Left ventricle myocardium inferior (tissue), 1 donor: ENCODE measurements around the gene NAP1L4. TPM values are rescaled to one million over a fixed set of nuclear protein-coding genes. Genes with fewer than 3 reads are reported as not detected.

Experiments used
- DNase-seq: peaks from one replicate; pipeline ENCODE4 v3.0.0-alpha.2; 2020
- H3K27ac ChIP-seq: fragments of 200-600 bp; replicated peaks from 2 replicates; pipeline ENCODE4 v1.8.0; 2021
- H3K27me3 ChIP-seq: fragments of 200-600 bp; 2 replicates; pipeline ENCODE4 v1.8.0; 2021; ENCODE audit warnings: low read depth
- H3K36me3 ChIP-seq: fragments of 200-600 bp; 2 replicates; pipeline ENCODE4 v1.8.0; 2021
- H3K4me1 ChIP-seq: fragments of 200-600 bp; 2 replicates; pipeline ENCODE4 v1.8.0; 2021
- H3K4me3 ChIP-seq: fragments of 200-600 bp; 2 replicates; pipeline ENCODE4 v1.8.0; 2021; ENCODE audit warnings: mild to moderate bottlenecking, moderate library complexity
- H3K9me3 ChIP-seq: fragments of 200-600 bp; replicated peaks from 2 replicates; pipeline ENCODE4 v1.8.0; 2021
- intact Hi-C: fragments of 100-400 bp; cut with micrococcal nuclease; formaldehyde crosslinking; loops from one replicate; pipeline ENCODE4 v1.11.0; 2022
- total RNA-seq: library from RNA; stranded (reverse); fragmentation: NEBNext Ultra II Directional; extraction: Animal tissue kit (Norgen Biotek cat#: 25700); gene quantifications from one replicate; pipeline ENCODE4 v1.2.1, GENCODE V29; 2021
- TF ChIP-seq, protein P1 (sequence below): fragments of 200-600 bp; IDR thresholded peaks from 2 replicates; pipeline ENCODE4 v1.8.0; 2021; ENCODE audit warnings: antibody characterized with exemption, mild to moderate bottlenecking, borderline replicate concordance
- donor health status: DM: no; HTN: yes; CAD: no; lungs with severe emphysema.

Gene NAP1L4
- total RNA-seq, 1 donor from 2014 or later: 175 TPM

DNA sequence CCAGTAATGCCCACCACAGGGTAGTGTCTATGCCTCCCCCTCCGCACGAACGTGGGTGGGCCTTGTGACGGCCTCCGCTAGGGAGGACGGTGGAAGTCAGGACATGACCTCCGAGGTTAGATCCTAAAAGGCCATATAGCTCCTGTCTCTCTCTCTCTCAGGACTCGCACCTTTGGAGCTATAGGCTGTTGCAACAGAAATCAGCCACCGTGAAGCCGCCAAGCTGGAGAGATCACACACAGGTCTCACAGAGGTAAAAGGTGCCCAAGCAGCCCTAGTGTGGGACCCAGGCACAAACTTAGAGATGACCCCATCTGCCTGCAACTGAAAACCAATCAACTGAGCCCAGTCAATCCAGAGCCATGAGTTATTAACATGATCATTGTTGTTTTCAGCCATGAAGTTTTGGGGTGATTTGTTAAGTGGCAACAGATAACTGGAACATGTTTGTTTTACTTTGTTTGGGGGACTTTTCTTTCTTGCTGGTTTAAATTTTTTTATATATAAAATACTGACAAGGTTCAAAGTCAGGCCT is 7.4 kb upstream of the NAP1L4 start:
- Histone ChIP-seq H3K27ac (no peak overlapping the region), H3K4me1 (peaks cover 26% of the 10 kb centered on the region), H3K4me3 (no peak overlapping the region), H3K36me3 (peaks cover 51% of the 10 kb centered on the region), H3K9me3 (no peaks in the 10 kb centered on the region), H3K27me3 (no peaks in the 10 kb centered on the region)
- TF ChIP-seq, protein P1, sequence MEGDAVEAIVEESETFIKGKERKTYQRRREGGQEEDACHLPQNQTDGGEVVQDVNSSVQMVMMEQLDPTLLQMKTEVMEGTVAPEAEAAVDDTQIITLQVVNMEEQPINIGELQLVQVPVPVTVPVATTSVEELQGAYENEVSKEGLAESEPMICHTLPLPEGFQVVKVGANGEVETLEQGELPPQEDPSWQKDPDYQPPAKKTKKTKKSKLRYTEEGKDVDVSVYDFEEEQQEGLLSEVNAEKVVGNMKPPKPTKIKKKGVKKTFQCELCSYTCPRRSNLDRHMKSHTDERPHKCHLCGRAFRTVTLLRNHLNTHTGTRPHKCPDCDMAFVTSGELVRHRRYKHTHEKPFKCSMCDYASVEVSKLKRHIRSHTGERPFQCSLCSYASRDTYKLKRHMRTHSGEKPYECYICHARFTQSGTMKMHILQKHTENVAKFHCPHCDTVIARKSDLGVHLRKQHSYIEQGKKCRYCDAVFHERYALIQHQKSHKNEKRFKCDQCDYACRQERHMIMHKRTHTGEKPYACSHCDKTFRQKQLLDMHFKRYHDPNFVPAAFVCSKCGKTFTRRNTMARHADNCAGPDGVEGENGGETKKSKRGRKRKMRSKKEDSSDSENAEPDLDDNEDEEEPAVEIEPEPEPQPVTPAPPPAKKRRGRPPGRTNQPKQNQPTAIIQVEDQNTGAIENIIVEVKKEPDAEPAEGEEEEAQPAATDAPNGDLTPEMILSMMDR: no peak
- intact Hi-C loops: no loop called here
- DNase-seq: no peak

DNA sequence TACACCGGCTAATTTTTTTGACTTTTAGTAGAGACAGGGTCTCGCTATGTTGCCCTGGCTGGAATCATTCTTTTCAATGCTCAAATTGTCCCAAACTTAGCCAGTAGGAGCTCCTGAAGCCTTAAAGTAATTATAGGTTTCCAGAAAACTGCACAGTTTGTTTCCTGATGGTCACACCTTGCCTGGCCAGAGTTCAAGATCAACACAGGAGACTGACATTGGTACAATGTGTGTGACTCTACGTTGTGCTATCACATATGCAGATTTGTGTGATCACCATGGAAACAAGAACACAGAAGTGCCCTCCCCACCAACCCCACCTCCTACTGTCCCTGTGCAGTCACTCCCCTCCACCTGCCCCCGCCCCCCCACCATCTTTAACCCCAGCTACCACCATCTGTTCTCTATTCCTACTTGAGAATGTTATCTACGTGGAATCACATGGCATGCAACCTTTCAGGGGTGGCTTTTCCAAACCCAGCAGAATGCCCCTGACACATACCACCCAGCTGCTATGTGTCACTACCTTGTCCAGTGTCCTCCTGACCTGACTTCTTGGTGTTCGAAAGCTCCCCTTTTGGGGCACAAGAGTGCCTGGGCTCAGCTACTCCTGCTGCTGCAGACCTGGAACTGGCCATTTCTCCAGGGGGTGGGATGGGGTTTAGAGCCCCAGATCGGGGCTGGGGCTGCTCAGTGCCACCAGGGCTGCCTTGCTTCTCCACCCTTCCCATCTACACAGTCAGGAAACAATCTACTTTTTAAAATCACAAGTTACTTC is 6.1 kb upstream of the NAP1L4 start:
- TF ChIP-seq, protein P1: no peak
- Histone ChIP-seq H3K4me1 (peaks cover 26% of the 10 kb centered on the region), H3K4me3 (no peak overlapping the region), H3K27ac (no peak overlapping the region), H3K27me3 (no peaks in the 10 kb centered on the region), H3K36me3 (peaks cover 38% of the 10 kb centered on the region), H3K9me3 (no peaks in the 10 kb centered on the region)
- no peak for DNase-seq
- intact Hi-C loops: no loop called here

DNA sequence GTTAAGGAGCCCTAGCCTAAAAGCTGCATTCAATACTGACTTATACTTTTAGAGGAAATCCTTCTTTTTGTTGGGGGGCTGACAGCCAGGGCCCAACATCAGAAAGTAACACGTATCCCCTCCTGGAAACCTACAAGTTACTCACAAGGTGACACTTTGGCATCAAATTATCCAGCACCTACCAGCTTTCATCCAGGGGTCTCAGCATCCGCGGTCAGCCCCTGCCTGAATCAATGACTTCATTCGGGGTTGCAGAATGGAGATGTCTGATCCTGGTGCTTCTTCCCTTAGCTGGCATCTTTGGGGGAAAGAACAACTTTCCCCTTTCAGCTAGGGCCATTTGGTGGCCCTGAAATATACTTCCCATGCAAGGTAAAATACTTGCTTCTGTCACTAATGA is 5.3 kb upstream of the NAP1L4 start:
- no peak for DNase-seq
- peaks cover 33% of the 10 kb centered on the region for H3K4me1 ChIP-seq
- intact Hi-C loops: no loop called here
- no peaks in the 10 kb centered on the region for H3K9me3 ChIP-seq
- no peak overlapping the region for H3K4me3 ChIP-seq
- TF ChIP-seq, protein P1: no peak
- H3K36me3 ChIP-seq: peaks cover 29% of the 10 kb centered on the region
- no peaks in the 10 kb centered on the region for H3K27me3 ChIP-seq
- H3K27ac ChIP-seq: no peak overlapping the region

DNA sequence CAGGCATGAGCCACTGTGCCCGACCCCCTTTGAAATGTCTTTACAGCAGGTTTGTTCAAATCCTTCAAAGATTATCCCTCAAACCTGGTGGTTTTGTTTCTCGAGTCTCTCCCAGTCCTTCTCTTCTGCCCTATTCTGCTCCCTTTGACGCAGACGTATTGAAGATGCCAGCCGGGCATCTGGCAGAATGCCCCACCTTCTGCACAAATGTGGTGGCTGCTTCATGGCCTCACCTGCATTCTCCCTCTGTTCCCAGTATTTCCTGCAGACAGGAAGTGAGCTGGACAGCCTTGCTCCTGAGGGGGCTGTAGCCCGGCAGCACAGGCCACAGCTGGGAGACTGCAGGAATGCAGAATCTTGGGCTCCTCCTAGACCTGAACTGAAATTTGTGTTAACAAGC is 4.8 kb upstream of the NAP1L4 start:
- Histone ChIP-seq H3K27me3 (no peaks in the 10 kb centered on the region), H3K27ac (no peak overlapping the region), H3K4me3 (no peak overlapping the region), H3K36me3 (peaks cover 25% of the 10 kb centered on the region), H3K9me3 (no peaks in the 10 kb centered on the region), H3K4me1 (peaks cover 30% of the 10 kb centered on the region)
- DNase-seq: no peak
- intact Hi-C loops: no loop called here
- TF ChIP-seq, protein P1: no peak

DNA sequence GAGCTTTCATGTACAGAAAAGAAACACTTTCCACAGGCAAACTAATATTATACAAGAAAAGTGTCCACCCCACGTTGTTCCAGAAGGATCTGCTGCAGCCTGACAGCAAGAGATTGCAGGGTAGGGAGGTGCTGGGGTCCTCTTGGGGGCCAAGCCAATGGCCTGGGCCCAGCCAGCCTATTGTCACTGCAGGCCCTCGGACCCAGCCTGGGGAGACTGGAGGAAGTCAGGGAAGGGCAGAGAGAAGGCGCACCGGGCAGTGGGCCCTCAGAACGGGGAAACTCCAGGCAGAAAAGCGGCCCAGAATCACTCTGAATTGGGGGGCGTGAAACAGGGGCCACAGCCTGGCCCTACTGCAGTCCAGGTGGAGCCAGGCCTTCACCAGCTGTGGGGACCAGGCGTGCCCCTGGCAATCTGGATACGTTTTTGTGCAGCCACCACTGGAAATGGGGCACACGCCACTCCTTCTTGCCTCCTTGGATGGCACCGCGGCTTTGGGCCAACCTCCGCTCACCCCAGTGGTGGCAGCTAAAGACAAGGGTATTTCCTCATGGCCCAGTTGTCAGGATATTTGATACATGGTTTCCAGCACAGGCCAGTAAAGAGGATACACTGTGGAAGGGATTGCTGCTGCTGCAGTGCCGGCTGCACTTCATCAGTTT is 3.9 kb upstream of the NAP1L4 start:
- no peak overlapping the region for H3K4me3 ChIP-seq
- DNase-seq: no peak
- no peaks in the 10 kb centered on the region for H3K9me3 ChIP-seq
- no peaks in the 10 kb centered on the region for H3K27me3 ChIP-seq
- intact Hi-C loops: no loop called here
- TF ChIP-seq, protein P1: no peak
- peaks cover 28% of the 10 kb centered on the region for H3K4me1 ChIP-seq
- H3K36me3 ChIP-seq: peaks cover 16% of the 10 kb centered on the region
- no peak overlapping the region for H3K27ac ChIP-seq
